ENCODE measurements around the gene CEP126. TPM values are rescaled to one million over a fixed set of nuclear protein-coding genes. Genes with fewer than 3 reads are reported as not detected.

The CEP126 gene
- total and polyA plus RNA-seq, 2 donors (not counting 3 experiments of a cell fraction or from before 2014, with no cell fraction given): 3.6 to 9.1 TPM

DNA sequence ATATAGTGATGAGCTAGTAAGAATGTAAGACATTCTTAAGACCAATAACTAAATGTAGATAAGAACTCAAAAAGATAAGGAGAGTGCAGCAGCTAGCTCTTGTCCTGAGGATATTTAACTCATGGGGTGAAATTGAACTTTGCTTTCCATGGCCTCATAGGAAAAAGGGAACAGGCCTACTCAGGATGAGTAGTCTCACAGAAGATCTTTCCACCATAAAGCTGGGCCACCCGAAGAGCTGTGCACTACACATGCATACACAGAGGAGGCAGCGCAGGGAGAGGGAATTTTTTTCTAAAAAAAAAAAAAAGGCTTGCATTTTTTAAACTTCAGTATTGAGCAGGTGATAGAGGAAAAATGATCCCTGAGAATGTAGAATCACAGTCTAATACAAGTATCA lies 72.6 kb downstream of the CEP126 start:
- no TSS peak for BruUV-seq (replicated peaks)
- H3K4me2 ChIP-seq (ENCODE audit: insufficient read depth, low read length): no peak overlapping the region
- H3K9me3 ChIP-seq (replicated peaks; ENCODE audit: control insufficient read depth, insufficient read depth, low read length): no peaks in the 10 kb centered on the region
- no peak overlapping the region for H3K9ac ChIP-seq (replicated peaks; ENCODE audit: extremely low read depth, insufficient read depth, low read length)
- ChIA-PET CTCF (no interaction called here), POLR2A (no interaction called here)
- DNase-seq (ENCODE audit: low read depth, low spot score) (no peak), FAIRE-seq (no peak)
- no peaks in the 10 kb centered on the region for H3K36me3 ChIP-seq (ENCODE audit: control insufficient read depth in 2 of 2, extremely low read depth in 1 of 2, insufficient read depth in 2 of 2, low read length in 2 of 2)
- H3K9me1 ChIP-seq (replicated peaks; ENCODE audit: control insufficient read depth, extremely low read depth, insufficient read depth, low read length): no peaks in the 10 kb centered on the region
- H3K4me1 ChIP-seq (ENCODE audit: control insufficient read depth, extremely low read depth, insufficient read depth, low read length): no peaks in the 10 kb centered on the region
- TF ChIP-seq MYC (IDR thresholded peaks at IDR 0.05; ENCODE audit: low read depth, low read length) (no peak), POLR2A (IDR thresholded peaks at IDR 0.05; ENCODE audit: low read depth, low read length) (no peak), CTCF (IDR thresholded peaks at IDR 0.05; ENCODE audit: extremely low read depth in 1 of 2, insufficient read depth in 1 of 2, low read depth in 1 of 2, low read length in 2 of 2) (no peak), FOS (IDR thresholded peaks at IDR 0.05; ENCODE audit: borderline replicate concordance, insufficient read depth, low read length) (no peak), GATA2 (IDR thresholded peaks at IDR 0.05; ENCODE audit: insufficient read depth, insufficient read length, low read depth, low read length) (no peak), POLR2AphosphoS5 (IDR thresholded peaks at IDR 0.05; ENCODE audit: insufficient read depth, low read depth, low read length) (no peak), EZH2 (IDR thresholded peaks at IDR 0.05; ENCODE audit: borderline replicate concordance, low read depth, low read length, severe bottlenecking) (no peak)
- TF ChIP-seq, protein P1, sequence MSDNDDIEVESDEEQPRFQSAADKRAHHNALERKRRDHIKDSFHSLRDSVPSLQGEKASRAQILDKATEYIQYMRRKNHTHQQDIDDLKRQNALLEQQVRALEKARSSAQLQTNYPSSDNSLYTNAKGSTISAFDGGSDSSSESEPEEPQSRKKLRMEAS (IDR thresholded peaks at IDR 0.05; ENCODE audit: insufficient read depth, insufficient read length): no peak
- intact Hi-C loops (cut with micrococcal nuclease) (no loop called here), dilution Hi-C loops (cut with MboI; ENCODE audit: extremely low pct_ligation_motif_present, low sequenced_read_pairs) (no loop called here)
- H3K27me3 ChIP-seq (ENCODE audit: control insufficient read depth in 2 of 2, insufficient read depth in 2 of 2, low read length in 2 of 2): no peaks in the 10 kb centered on the region
- no peaks in the 10 kb centered on the region for H4K20me1 ChIP-seq (replicated peaks; ENCODE audit: control insufficient read depth, extremely low read depth, insufficient read depth, low read length)
- no peaks in the 10 kb centered on the region for H3K79me2 ChIP-seq (ENCODE audit: control insufficient read depth, insufficient read depth, low read length)
- H3K4me3 ChIP-seq (replicated peaks in 1 of 3; ENCODE audit: insufficient read depth in 1 of 3, low read depth in 1 of 3, low read length in 3 of 3): no peak overlapping the region
- no peak overlapping the region for H3K27ac ChIP-seq (ENCODE audit: insufficient read depth, low read depth, low read length)
- H2AFZ ChIP-seq (ENCODE audit: low read depth, low read length): no peak overlapping the region
